HG03457 (cell line): ENCODE results near the gene JAZF1.

Experiments
- ATAC-seq: cut with Tn5 transposase; IDR thresholded peaks from one replicate; pipeline ENCODE4 v1.9.1; 2021; ENCODE audit warnings: moderate number of reproducible peaks; ENCODE audit not compliant: unreplicated experiment

The JAZF1 gene

GRCh38 chr7:28112012-28112411 lies 68.6 kb downstream of the JAZF1 start:
- ATAC-seq, result no peak

GRCh38 chr7:28110427-28111012 lies 70.1 kb downstream of the JAZF1 start:
- no peak for ATAC-seq

DNA sequence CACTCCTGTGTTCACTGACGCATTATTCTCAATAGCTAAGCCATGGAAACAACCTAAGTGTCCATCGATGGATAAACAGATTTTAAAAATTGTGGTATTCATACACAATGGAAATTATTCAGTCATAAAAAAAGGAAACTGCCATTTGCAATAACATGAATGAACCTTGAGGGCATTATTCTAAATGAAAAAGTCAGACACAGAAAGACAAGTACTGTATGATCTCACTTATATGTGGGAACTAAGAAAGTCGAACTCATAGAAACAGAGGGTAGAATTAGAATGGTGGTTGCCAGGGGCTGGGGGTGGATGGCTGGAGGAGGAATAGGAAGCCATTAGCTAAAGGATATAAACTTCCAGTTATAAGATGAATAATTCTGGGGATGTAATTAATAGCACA lies 71.8 kb downstream of the JAZF1 start:
- ATAC-seq, result no peak

GRCh38 chr7:28107960-28108359 lies 72.6 kb downstream of the JAZF1 start:
- no peak for ATAC-seq

GRCh38 chr7:28106321-28106829 lies 74.2 kb downstream of the JAZF1 start:
- no peak for ATAC-seq

DNA sequence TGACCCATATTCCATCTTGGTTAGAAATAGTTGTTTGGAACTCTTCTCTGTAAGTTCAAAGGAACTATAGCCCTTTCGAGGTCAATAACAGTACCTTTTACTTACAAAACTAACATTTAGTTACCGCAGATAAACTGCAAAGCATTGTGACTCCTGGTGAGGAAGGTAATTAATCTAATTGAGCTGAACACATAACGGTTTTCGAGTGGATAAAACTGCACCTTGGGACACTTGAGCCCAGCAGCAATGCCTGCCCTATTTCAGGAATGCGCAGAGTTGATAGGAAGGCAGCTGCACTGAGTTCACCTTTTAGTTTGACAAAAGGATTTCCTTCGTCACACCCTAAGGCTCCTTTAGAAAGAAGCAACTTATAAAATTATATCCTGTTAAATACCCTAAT lies 75.4 kb downstream of the JAZF1 start:
- ATAC-seq, result no peak

- no peak for ATAC-seq
Observed at GRCh38 chr7:28104811-28105210, 75.8 kb downstream of the JAZF1 start.

GRCh38 chr7:28104041-28104541 lies 76.5 kb downstream of the JAZF1 start:
- no peak for ATAC-seq

DNA sequence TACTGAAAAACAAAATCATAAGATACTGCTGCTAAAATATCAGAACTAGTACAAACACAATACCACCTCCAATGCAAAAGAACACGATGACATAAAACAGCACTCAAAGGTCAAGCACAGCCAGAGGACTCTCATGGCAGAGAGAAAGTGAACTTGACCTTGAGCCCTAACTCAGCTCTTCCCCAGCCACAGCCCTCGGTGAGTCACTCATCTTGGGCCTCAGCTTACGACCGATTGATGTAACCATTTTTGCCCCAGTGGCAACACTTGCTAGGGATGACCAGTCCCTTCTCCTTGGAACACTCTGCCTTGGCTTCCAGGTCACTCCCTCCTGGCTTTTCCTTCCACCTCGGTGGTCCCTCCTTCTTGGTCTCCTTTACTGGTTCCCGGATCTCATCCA lies 77.8 kb downstream of the JAZF1 start:
- ATAC-seq, result no peak

GRCh38 chr7:28096713-28097112 lies 83.9 kb downstream of the JAZF1 start:
- ATAC-seq, result no peak

- no peak for ATAC-seq
Observed at GRCh38 chr7:28095231-28095630, 85.4 kb downstream of the JAZF1 start.

DNA sequence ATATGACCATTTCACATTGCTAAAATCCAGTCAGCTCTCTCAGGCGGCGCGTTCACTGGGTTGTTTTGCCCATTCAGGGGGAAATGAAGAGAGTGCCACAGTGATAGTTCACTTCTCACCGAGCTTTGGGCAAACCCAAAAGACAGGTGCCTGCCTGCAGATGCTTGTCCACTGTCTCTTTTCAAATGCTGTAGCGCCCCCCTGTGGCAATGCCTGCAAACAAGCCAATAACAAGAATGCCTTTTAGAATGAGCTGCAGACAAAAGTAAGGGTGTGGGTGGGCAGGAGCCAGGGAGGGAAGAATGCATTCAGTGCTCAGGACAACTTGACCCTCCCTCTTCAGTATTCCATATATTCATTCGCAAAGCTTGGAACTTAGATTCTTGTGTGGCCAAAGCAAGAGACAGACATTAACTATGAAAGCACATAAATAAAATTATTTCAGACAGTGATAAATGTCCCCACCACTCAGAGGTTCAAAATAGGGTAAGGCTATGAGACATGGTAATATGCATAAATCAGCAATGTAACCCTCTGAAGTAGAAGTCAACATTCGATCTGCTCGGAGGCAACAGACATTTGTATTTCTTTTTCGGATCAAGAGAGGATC lies 86.9 kb downstream of the JAZF1 start:
- ATAC-seq, result no peak

DNA sequence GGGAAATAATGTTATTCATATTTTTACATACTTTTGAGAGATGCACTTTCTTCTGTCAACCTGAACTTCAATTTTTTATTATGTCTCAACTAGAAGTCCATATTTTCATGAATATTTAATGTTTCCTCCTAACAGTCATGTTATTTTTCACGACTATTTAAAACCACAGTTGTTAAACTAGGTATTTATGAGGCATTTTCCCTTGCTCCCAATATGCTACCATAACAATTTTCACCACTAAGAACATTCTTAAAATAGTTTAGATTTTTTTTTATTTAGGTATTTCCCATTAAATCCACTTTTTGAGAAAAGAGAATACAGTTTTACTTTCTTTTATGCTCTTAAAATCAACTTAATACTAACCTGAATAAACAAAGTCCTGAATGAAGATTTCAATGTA lies 89.4 kb downstream of the JAZF1 start:
- no peak for ATAC-seq

DNA sequence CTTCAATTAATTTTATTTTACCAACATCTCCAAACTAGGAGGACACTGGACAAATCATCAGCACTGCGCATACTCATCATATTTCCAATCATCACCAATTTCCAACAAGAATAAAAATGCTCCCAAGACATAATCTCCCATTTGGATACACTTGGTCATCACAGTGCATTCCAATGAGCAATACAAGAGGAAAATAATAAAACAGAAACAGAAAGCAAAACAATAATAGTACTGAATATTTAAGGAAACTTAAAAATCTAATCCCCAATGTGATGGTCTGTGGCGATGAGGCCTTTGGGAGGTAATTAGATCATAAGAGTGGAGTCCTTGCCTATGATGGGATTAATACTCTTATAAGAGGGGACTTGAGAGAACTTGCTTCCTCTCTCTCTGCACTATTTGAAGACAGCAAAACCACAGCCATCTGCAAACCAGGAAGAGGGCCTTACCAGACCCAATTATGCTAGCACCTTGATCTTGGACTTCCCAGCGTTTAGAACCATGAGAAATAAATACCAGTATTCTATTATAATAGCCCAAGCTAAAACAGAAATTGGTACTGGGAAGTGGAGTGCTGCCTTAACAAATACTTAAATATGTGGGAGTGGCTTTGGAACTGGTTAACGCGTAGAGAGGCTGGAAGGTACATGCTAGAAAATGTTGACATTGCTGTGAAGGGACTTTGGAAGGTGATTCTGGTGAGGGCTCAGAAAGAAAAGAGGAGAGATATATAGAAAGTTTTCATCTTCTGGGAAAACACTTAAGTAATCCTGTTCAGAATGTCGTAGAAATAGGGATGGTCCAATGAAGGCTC lies 91.5 kb downstream of the JAZF1 start:
- ATAC-seq, result no peak

DNA sequence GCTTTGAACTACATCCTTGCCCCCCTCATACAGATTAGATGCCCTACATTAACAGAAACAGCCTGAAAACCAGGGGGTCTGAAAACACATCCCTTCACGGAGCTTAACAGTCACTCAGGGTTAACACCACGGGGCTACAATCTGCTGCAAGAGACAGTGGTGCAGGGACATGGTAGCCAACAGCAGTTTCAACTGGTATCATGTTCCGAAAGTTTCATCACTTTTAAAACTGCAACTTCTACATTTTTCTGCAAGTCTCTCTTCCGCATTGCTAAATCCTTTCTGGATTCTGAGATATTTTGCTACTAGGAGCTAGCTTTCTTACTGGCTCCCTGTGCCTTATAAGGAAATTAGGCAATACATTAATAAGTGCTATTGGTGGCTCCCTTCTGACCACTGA lies 92.6 kb downstream of the JAZF1 start:
- ATAC-seq, result no peak

GRCh38 chr7:28086198-28086597 lies 94.4 kb downstream of the JAZF1 start:
- ATAC-seq, result no peak

DNA sequence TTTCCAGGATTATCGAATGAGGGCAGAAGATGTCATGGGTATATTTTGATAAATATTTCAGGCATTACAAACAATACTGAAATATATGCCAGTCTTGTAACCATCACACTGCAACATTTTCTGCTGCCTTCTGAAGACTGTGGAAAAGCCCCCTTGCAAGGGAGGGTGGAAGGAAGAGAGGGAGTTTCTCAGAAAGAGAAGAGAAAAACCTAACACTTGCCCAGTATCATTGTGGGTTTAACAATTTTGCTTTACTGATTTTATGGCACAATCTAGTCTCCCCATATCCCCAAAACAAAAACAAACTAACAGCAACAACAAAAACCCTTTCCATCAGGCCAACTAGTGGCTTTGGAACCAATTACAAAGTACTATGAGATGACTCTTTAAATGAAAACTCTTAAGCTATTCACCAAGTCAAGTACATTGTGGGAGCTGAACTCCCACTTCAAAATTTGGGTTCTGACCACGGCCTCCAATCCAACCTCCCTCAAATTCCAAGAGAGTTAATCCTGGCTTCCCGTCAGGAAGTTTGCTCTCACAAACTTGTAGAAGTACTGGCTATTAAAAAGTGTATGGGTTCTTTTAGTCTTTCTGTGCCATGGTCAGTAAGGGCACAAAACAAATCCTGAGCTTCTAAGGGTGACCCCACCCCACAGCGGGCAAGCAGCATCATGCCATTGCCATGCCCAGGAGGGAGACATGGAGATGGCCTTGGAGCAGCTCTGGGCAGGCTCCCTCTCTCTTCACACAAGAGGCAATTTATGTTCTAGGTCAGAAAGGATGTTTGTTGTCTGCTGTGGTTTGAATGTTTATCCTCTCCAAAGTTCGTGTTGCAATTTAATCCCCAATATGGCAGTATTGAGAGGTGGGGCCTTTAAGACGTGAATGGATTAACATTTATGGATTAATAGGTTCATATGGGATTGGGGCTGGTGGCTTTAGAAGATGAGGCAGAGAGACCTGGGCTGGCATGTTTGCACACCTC lies 96.3 kb downstream of the JAZF1 start:
- ATAC-seq, result no peak

DNA sequence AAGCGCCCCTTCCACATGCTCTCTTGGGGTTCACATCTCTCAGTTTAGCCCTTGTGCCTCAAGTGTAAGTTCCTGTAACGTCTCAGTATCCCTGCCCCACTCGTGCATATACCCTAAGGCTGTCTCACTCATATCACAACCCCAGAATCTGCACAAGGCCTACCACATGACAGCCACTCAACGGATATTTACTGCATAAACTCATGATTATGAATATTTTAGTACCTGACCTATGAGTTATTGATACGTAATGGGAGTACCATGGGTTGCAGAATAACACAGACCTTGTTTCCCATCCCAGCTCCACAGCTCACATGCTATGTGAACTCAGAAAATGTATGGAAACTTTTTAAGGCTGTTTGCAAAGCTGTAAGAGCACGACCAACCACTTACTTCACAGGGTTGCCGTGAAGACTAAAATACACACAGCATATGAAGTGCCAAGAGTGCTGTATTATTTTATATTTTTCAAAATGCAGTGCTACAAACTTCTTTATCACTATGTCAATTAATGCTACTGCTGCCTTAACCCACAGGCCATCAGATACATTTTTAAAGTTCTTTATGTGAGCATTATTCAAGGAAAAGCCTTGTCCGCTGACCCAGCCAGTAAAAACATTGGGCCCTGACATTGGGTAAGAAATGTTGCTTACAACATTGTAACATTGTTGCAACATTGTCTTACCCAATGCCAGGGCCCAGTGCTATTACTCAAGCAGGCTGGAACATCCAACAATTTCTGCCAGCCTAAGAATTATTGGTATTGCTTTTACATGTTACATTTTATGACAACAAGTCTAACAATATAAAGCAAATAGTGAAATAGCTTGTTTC lies 97.2 kb downstream of the JAZF1 start:
- ATAC-seq, result no peak

DNA sequence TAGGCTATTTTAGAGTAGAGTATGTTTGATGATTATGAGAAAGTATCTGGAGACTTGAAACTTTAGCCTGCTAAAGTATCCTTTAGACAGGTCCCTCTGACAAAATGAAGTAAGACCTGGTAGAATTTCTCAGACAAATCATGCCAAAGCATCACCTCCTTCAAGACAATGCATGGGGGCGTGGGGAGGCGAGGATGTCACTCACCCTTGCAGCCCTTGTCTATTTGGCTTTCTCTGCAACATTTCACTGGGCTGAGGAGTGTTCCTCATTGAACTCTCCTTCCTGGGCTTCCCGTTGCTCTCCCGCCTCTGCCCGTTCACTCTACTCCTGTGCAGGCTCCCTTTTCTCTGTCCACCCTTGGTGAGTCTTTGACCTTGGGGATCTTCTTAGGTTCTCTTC lies 98.5 kb downstream of the JAZF1 start:
- no peak for ATAC-seq

DNA sequence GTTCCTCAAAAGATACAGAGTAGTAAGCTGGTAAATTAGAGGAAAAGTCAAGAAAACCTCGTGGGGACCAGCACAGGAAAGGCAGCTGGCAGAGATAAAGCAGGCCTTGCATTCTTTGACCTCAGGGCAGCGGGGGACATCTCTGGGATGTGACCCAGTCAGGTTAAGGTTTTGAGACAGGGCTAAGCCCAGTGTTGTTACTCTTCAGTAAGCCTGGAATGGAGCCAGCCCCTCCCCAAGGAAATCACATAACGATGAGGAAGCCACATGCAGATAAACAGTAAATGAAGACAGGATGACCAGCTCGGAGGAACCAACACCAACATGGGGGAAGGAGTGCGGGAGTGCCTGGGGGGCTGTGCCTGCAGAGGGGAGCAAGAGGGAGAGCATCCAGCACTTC lies 99.6 kb downstream of the JAZF1 start:
- no peak for ATAC-seq
